ENCODE measurements around the gene SHTN1.
A peak's percentile ranks its signal among the peaks of the same experiment; 100 is the strongest.

The SHTN1 gene

GRCh38 chr10:116873134-116873533, 131.9 kb downstream of the SHTN1 start:
- DNase-seq: no peak

GRCh38 chr10:116870949-116871348, 134.0 kb downstream of the SHTN1 start:
- no peak for DNase-seq

DNA sequence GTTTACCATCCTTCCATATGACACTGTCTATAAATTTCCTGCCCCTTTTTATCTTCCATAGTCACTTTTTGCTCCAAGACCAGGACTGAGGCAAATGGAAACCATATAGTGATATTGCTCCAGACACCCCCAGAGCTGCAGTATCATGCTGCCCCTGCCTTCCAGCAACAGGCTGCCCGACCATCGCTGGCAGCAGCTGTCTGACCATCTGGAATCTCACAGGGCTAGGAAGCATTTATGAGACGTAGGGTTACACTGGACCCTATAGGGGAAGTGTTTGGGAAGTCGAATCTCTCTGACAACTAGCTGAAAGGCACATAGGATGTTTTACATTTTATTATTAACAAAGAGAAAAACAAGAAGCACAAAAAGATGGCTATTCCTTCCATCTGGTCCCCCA, 136.3 kb downstream of the SHTN1 start:
- DNase-seq: no peak

- DNase-seq: no peak
These were observed 136.8 kb downstream of the SHTN1 start for GRCh38 chr10:116868198-116868676.

- DNase-seq: no peak
These were observed 137.9 kb downstream of the SHTN1 start for GRCh38 chr10:116866987-116867595.

GRCh38 chr10:116866066-116866465, 138.9 kb downstream of the SHTN1 start:
- DNase-seq: no peak

DNA sequence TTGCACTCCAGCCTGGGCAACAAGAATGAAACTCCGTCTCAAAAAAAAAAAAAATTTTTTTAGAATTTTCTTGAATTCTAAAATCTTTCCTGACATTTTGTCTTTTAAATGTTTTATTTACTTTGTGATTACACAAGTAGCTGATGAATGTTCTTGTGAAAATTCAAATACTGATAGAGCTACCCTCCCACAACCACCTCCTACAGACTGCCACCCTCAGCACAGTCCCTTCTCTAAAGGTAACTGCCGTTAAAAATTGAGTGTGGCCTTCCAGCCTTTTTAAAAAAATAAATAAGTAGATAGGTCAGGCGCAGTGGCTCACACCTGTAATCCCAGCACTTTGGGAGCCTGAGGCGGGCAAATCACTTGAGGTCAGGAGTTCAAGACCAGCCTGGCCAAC, 140.6 kb downstream of the SHTN1 start:
- no peak for DNase-seq

- no peak for DNase-seq
These were observed 143.2 kb downstream of the SHTN1 start for GRCh38 chr10:116861796-116862195.

- DNase-seq: no peak
These were observed 147.8 kb downstream of the SHTN1 start for GRCh38 chr10:116857156-116857555.

DNA sequence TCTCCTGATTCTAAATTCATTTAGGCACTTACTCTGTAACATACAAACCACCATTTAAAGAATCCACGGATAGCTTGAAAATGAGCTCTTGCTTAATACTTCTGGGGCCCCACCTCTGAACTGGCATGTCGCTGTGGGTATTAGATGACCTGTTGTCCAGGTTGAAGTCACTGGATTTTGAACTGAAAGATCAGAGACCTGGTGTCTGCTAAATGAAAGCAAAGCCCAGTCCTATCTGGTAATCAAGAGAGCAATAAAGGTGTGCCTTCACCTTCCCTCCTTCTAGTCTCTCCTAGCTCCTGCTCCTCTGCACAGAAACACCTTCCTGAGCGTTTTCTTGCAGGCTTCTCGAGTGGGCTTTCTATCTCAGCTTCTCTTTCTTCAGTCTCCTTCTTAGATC, 151.3 kb downstream of the SHTN1 start:
- DNase-seq: no peak

GRCh38 chr10:116853287-116853686, 151.7 kb downstream of the SHTN1 start:
- DNase-seq: no peak

DNA sequence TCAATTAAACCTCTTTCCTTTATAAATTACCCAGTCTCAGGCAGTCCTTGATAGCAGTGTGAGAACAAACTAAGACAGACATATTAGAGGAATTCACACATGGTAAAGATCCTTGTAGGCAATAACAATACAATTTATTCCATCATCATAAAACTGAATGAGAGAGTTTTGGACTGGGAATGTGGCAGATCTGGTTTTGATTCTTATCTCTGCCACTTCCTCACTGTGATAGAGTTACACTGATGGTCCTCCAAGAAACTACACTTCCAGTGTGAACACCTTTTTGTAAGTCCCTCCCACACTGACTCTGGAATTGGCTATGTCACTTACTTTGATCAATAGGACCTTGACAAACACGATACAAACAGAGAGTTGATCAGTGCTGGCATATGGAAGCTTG, 152.7 kb downstream of the SHTN1 start:
- DNase-seq: no peak

DNA sequence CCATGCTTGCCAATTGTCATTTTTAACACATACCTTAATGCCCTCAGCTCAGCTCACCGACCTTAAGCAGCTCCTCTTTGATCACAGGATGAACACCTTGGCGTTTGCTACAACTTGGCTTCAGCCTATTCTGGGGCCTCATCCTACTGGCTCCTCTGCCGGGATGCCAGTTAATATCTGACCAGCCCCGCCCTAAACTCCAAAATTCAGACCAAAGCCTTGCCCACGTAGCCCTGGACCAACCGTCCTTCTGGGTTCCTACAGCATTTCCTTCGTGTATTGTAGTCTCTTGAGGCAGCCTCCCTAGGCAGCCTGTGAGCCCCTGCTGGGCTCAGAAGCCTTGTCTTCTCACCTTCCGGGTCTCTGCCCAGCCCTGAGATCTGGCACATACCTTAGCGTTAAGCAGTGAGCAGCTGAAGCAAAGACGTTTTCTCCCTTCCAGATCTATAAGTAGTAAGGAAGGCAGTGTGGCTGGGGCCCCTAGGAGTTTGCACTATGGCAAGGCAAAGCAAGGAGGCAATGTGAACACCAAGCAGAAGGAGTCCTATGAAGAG, 154.9 kb downstream of the SHTN1 start:
- no peak for DNase-seq

DNA sequence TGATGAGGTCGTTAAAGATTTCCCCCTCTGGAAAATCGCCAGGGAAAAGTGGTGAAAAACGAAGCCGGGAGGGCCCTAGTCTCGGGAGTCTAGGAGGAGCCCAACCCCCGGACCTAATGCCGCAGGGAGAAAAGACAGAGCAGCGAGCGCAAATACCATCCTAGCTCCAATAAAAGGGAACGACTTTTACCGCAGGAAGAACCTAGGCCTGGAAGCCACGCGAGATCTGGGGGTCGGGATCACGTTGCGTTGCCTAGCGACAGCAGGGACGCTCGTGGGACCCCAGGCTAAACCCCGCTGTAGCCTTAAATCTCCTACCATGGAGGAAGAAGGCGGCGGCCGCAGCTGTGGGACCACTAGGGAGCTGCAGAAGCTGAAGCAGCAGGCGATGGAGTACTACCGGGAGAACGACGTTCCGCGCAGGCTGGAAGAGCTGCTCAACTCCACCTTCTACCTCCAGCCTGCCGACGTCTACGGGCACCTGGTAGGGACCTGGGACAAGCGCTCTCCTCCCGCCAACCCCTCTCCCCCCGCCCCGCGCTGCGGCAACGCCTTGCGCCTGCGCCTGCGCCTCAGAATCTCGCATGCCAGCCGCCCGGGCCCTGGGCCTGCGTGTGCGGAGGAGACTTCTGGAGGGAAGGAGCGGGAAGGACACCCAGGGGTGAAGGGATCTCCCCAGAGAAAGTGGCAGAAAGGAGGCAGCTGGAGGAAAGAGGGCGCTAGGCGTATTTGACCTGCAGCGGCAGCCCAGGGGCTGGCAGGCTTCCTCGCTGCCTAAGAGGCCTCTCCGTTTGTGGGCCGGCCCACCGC, 155.5 kb downstream of the SHTN1 start, which contains the start of gene ENO4:
Gene ENO4, plus strand, starts transcription at position 252 of the 810 bp plus-strand sequence. Its CDS starts 68 bp downstream, at position 320.
- peak in 55 of 56 donors; percentile 18 to 93 (median 73) for DNase-seq

- DNase-seq: peak in 3 of 56 donors; percentile 32 to 56 (median 32)
These were observed 156.1 kb downstream of the SHTN1 start for GRCh38 chr10:116848944-116849247.

GRCh38 chr10:116848032-116848943, 156.7 kb downstream of the SHTN1 start:
- DNase-seq: peak in 3 of 56 donors; percentile 6 to 22 (median 8)

- no peak for DNase-seq
These were observed 159.2 kb downstream of the SHTN1 start for GRCh38 chr10:116845823-116846222.

- no peak for DNase-seq
These were observed 164.5 kb downstream of the SHTN1 start for GRCh38 chr10:116840389-116841075.

DNA sequence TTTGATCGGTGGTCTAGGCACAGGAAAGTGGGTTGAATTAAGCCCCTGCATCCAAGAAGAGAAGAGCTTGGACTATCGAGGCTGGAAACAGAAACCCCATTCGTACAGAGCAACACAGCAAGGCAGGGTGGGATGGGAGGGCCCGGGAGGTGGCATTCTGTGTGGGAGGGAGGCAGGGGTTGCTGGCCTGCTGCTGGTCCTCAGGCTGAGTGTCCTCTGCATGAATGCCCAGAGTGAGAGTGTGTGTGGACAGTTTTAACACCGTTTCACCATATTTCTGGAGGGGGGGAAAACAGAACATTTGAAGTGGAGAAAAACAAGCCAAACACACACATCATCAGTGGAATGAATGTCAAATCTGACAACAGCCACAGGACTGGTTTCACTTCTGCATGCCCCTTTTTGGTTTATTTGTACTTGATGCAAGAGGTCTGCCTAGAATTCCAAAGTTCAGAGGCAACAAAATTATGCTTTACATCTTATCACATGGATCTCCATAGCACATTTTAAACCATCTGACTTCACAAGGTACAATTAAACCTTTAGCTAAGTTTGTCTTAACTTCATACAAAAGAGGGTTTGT, 166.8 kb downstream of the SHTN1 start:
- no peak for DNase-seq

DNA sequence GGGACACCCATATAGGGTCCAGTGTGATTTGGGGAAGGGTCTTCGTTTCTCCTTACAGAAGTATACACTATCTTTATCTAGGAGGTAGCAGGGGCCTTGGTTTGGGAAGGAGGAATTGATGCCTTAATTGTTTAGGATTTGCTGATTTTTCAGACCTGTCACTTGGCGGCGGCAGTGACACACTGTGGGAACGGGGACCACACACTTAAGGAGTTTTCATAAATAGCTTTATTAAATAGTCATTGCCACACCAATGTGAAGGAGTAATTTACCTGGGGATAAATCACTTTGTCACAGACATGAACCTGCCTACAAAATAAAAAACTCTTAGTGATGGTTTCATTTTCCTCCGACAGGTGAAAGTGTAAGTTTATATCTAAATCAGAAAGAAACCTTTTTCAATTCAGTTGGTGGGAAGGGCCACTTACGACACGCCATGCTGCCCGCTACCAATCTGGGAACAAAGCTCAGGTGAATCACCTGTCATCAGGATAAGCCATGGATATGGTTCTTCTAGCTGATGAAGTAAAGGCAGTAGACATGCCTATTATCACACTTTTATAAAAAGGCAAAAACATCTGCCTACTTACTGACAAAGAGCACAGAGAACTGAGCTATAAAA, 168.0 kb downstream of the SHTN1 start:
- peak in 2 of 56 donors; percentile 12 to 25 for DNase-seq

Data from nucleus accumbens (tissue), 56 donors.